IMR-90 (cell line): ENCODE measurements around the gene ZNF627. TPM values are rescaled to one million over a fixed set of nuclear protein-coding genes. Genes with fewer than 3 reads are reported as not detected.

Experiments
- ATAC-seq: fragments of 200-7000 bp; cut with Tn5 transposase; 2 replicates; pipeline ENCODE4 v1.9.1; 2020; ENCODE audit warnings: low read depth, mild to moderate bottlenecking, moderate library complexity
- BruUV-seq: library from RNA; stranded (reverse); fragments of 400-500 nt; replicated peaks from 2 replicates; lab custom pipeline; 2021; lab: Mats Ljungman, UMichigan
- CTCF ChIA-PET: fragments of 300-600 bp; formaldehyde crosslinking; extraction: SDS; loops from one replicate; lab custom pipeline; 2021; ENCODE audit warnings: antibody characterized with exemption; lab: Yijun Ruan, JAX
- POLR2A ChIA-PET: fragments of 300-600 bp; sonication (Branson Sonifier 250); formaldehyde crosslinking; loops from one replicate; lab custom pipeline; 2022; ENCODE audit warnings: antibody characterized with exemption; ENCODE audit not compliant: unreplicated experiment; lab: Charles Lee
- DNase-seq: peaks from one replicate; pipeline ENCODE4 v3.0.0; 2013
- H2AFZ ChIP-seq: replicated peaks from 2 replicates; pipeline ENCODE3; 2013; ENCODE audit warnings: low read length, mild to moderate bottlenecking; ENCODE audit not compliant: poor library complexity
- H2AK5ac ChIP-seq: 2 replicates; pipeline ENCODE4 v1.6.1; 2013; ENCODE audit warnings: low read depth, low read length, inconsistent platforms
- H2AK9ac ChIP-seq: replicated peaks from 2 replicates; pipeline ENCODE3; 2013; ENCODE audit warnings: mild to moderate bottlenecking, low read depth, low read length, moderate library complexity; ENCODE audit not compliant: poor library complexity
- H2BK120ac ChIP-seq: 2 replicates; pipeline ENCODE4 v1.6.1; 2013; ENCODE audit warnings: low read depth, low read length, inconsistent platforms
- H2BK15ac ChIP-seq: 3 replicates; pipeline ENCODE4 v1.6.1; 2013; ENCODE audit warnings: low read depth, low read length, inconsistent platforms
- H2BK20ac ChIP-seq: 2 replicates; pipeline ENCODE4 v1.6.1; 2013; ENCODE audit warnings: low read depth, mild to moderate bottlenecking, inconsistent platforms, low read length, moderate library complexity
- H2BK5ac ChIP-seq: 2 replicates; pipeline ENCODE4 v1.6.1; 2013; ENCODE audit warnings: mild to moderate bottlenecking, low read depth, low read length, inconsistent platforms; ENCODE audit not compliant: poor library complexity, severe bottlenecking
- H3K14ac ChIP-seq: replicated peaks from 2 replicates; pipeline ENCODE4 v1.6.1; 2013; ENCODE audit warnings: low read depth, low read length, inconsistent platforms
- H3K18ac ChIP-seq: 2 replicates; pipeline ENCODE4 v1.6.1; 2013; ENCODE audit warnings: low read depth, low read length, control low read depth
- H3K23ac ChIP-seq: 2 replicates; pipeline ENCODE4 v1.6.1; 2013; ENCODE audit warnings: low read depth, low read length, inconsistent platforms
- H3K27ac ChIP-seq: 2 replicates; pipeline ENCODE4 v1.5.1; 2013; ENCODE audit warnings: mild to moderate bottlenecking, control low read depth, low read length; ENCODE audit not compliant: insufficient read depth
- H3K27me3 ChIP-seq: 2 replicates; pipeline ENCODE4 v1.6.1; 2013; ENCODE audit warnings: low read length; ENCODE audit not compliant: control insufficient read depth, insufficient read depth
- H3K36me3 ChIP-seq: 2 replicates; pipeline ENCODE4 v1.6.1; 2013; ENCODE audit warnings: low read length, mixed read lengths; ENCODE audit not compliant: control insufficient read depth, insufficient read depth
- H3K4ac ChIP-seq: 2 replicates; pipeline ENCODE4 v1.6.1; 2013; ENCODE audit warnings: low read depth, low read length, inconsistent platforms
- H3K4me1 ChIP-seq: 2 replicates; pipeline ENCODE4 v1.6.1; 2013; ENCODE audit warnings: low read length, mixed read lengths; ENCODE audit not compliant: control insufficient read depth, insufficient read depth
- H3K4me2 ChIP-seq: 2 replicates; pipeline ENCODE4 v1.6.1; 2013; ENCODE audit warnings: low read depth, mild to moderate bottlenecking, control low read depth, low read length, moderate library complexity
- H3K4me3 ChIP-seq: 2 replicates; pipeline ENCODE4 v1.5.1; 2013; ENCODE audit warnings: low read depth, mild to moderate bottlenecking, control low read depth, low read length, moderate library complexity; ENCODE audit not compliant: insufficient read depth
- H3K56ac ChIP-seq: 2 replicates; pipeline ENCODE4 v1.6.1; 2013; ENCODE audit warnings: low read length, inconsistent platforms; ENCODE audit not compliant: insufficient read depth; ENCODE audit errors: extremely low read depth
- H3K79me1 ChIP-seq, 2 experiments: 2 replicates each; pipeline ENCODE4 v1.6.1; 2013; ENCODE audit warnings: low read length in 2 of 2, inconsistent platforms in 1 of 2, low read depth in 1 of 2
- H3K9ac ChIP-seq: 2 replicates; pipeline ENCODE4 v1.6.1; 2013; ENCODE audit warnings: low read depth, low read length, control low read depth
- H3K9me1 ChIP-seq: 2 replicates; pipeline ENCODE4 v1.6.1; 2013; ENCODE audit warnings: low read length, inconsistent platforms; ENCODE audit not compliant: insufficient read depth
- H3K9me3 ChIP-seq: 2 replicates; pipeline ENCODE4 v1.6.1; 2013; ENCODE audit warnings: low read length; ENCODE audit not compliant: control insufficient read depth, insufficient read depth
- H4K20me1 ChIP-seq: 2 replicates; pipeline ENCODE4 v1.6.1; 2013; ENCODE audit warnings: low read length, inconsistent platforms; ENCODE audit not compliant: insufficient read depth
- H4K5ac ChIP-seq: 2 replicates; pipeline ENCODE4 v1.6.1; 2013; ENCODE audit warnings: mild to moderate bottlenecking, low read depth, low read length, control low read depth
- H4K8ac ChIP-seq, 2 experiments: 2 replicates each; pipeline ENCODE4 v1.6.1; 2013; ENCODE audit warnings: low read depth in 2 of 2, low read length in 2 of 2, control low read depth in 1 of 2, inconsistent platforms in 1 of 2
- H4K91ac ChIP-seq: 2 replicates; pipeline ENCODE4 v1.6.1; 2013; ENCODE audit warnings: low read depth, low read length, inconsistent platforms; ENCODE audit not compliant: insufficient read depth
- BHLHE40 ChIP-seq: fragments of 150-350 bp; IDR thresholded peaks from 2 replicates; pipeline ENCODE4 v1.6.1; 2016; ENCODE audit warnings: mild to moderate bottlenecking, low read depth, low read length
- CEBPB ChIP-seq: IDR thresholded peaks from 2 replicates; pipeline ENCODE4 v1.6.1; 2012; ENCODE audit warnings: low read depth, low read length, improper control_type of control experiment
- CHD1 ChIP-seq: IDR thresholded peaks from 2 replicates; pipeline ENCODE4 v1.6.1; 2012; ENCODE audit warnings: low read depth, low read length, improper control_type of control experiment
- CTCF ChIP-seq: conservative IDR thresholded peaks from 2 replicates; pipeline ENCODE4 v1.5.1; 2012; ENCODE audit warnings: mild to moderate bottlenecking, low read depth, low read length, improper control_type of control experiment
- ELK1 ChIP-seq: fragments of 150-350 bp; IDR thresholded peaks from 2 replicates; pipeline ENCODE4 v1.6.1; 2016; ENCODE audit warnings: low read depth, mild to moderate bottlenecking, low read length, moderate library complexity, borderline replicate concordance
- FOS ChIP-seq: fragments of 150-350 bp; IDR thresholded peaks from 2 replicates; pipeline ENCODE4 v1.6.1; 2016; ENCODE audit warnings: low read depth, low read length
- MAFK ChIP-seq: IDR thresholded peaks from 2 replicates; pipeline ENCODE4 v1.6.1; 2012; ENCODE audit warnings: low read depth, low read length, improper control_type of control experiment
- MAZ ChIP-seq: IDR thresholded peaks from 2 replicates; pipeline ENCODE4 v1.6.1; 2012; ENCODE audit warnings: low read depth, mild to moderate bottlenecking, low read length, improper control_type of control experiment, moderate library complexity, borderline replicate concordance
- MXI1 ChIP-seq: IDR thresholded peaks from 2 replicates; pipeline ENCODE4 v1.6.1; 2012; ENCODE audit warnings: low read depth, mild to moderate bottlenecking, low read length, moderate library complexity, borderline replicate concordance
- NFE2L2 ChIP-seq: fragments of 150-350 bp; IDR thresholded peaks from 2 replicates; pipeline ENCODE4 v1.6.1; 2016; ENCODE audit warnings: low read depth, mild to moderate bottlenecking, low read length
- POLR2A ChIP-seq: IDR thresholded peaks from 2 replicates; pipeline ENCODE4 v1.6.1; 2012; ENCODE audit warnings: mild to moderate bottlenecking, low read depth, low read length
- RAD21 ChIP-seq: IDR thresholded peaks from 2 replicates; pipeline ENCODE4 v1.6.1; 2012; ENCODE audit warnings: low read length, improper control_type of control experiment
- RCOR1 ChIP-seq: IDR thresholded peaks from 2 replicates; pipeline ENCODE4 v1.6.1; 2012; ENCODE audit warnings: mild to moderate bottlenecking, low read length, improper control_type of control experiment; ENCODE audit not compliant: insufficient replicate concordance
- RFX5 ChIP-seq: IDR thresholded peaks from 2 replicates; pipeline ENCODE4 v1.8.0; 2012; ENCODE audit warnings: low read depth, mild to moderate bottlenecking, low read length, moderate library complexity
- SMC3 ChIP-seq: fragments of 150-350 bp; IDR thresholded peaks from 2 replicates; pipeline ENCODE4 v1.6.1; 2016; ENCODE audit warnings: low read depth, mild to moderate bottlenecking, antibody characterized with exemption, low read length, moderate library complexity
- USF2 ChIP-seq: fragments of 150-350 bp; IDR thresholded peaks from 2 replicates; pipeline ENCODE4 v1.6.1; 2017; ENCODE audit warnings: mild to moderate bottlenecking, antibody characterized with exemption, low read length, low read depth
- WGBS, 2 experiments: methylation state at CpG; one replicate each; pipeline versions ENCODE4 v1.1.5 to v1.1.7; 2013; ENCODE audit warnings: missing lambda C conversion rate in 2 of 2; ENCODE audit not compliant: insufficient read length in 1 of 2; ENCODE audit errors: extremely low coverage in 2 of 2; 5-methylcytosine and 5-hydroxymethylcytosine counted together
- dilution Hi-C: fragments of 300-500 bp; cut with HindIII; formaldehyde crosslinking; loops from one replicate; pipeline ENCODE4 v1.14.3; 2018; ENCODE audit warnings: low sequenced_read_pairs; ENCODE audit not compliant: unreplicated experiment
- in situ Hi-C: fragments of 300-500 bp; cut with MboI; formaldehyde crosslinking; loops from 3 replicates; pipeline ENCODE4 v1.14.3; 2019; ENCODE audit warnings: low sequenced_read_pairs, inconsistent platforms, mixed read lengths
- intact Hi-C: fragments of 100-400 bp; cut with micrococcal nuclease; formaldehyde crosslinking; loops from 2 replicates; pipeline ENCODE4 v1.10.0; 2022
- polyA plus RNA-seq, 3 experiments: library from polyadenylated mRNA; depleted of rRNA; stranded (reverse); fragments of >200 nt; gene quantifications; 2 replicates each; pipeline ENCODE4 v1.2.3, GENCODE V29; 2012; ENCODE audit warnings: low replicate concordance in 1 of 3
- total RNA-seq: library from RNA; depleted of rRNA; stranded (reverse); fragments of >200 nt; gene quantifications from 2 replicates; pipeline ENCODE4 v1.2.3, GENCODE V29; 2012

The ZNF627 gene
- total and polyA plus RNA-seq, 2 of the 4 experiments (the other 2 are of a cell fraction): 6.3 to 34.4 TPM

GRCh38 chr19:11574689-11575088 is 22.6 kb upstream of the ZNF627 start:
- H4K8ac ChIP-seq: no peak overlapping the region
- no peaks in the 10 kb centered on the region for H3K36me3 ChIP-seq
- no peak overlapping the region for H2BK120ac ChIP-seq
- dilution Hi-C loops (no loop called here), intact Hi-C loops (no loop called here), in situ Hi-C loops (no loop called here)
- H2BK15ac ChIP-seq: no peak overlapping the region
- no peak overlapping the region for H3K4me3 ChIP-seq
- H3K4ac ChIP-seq: no peak overlapping the region
- no peak overlapping the region for H4K5ac ChIP-seq
- H3K27ac ChIP-seq: no peak overlapping the region
- TF ChIP-seq BHLHE40 (no peak), CHD1 (no peak), MXI1 (no peak), USF2 (no peak), ELK1 (no peak), RFX5 (no peak), CEBPB (no peak), NFE2L2 (no peak), SMC3 (no peak), RAD21 (no peak), MAZ (no peak), FOS (no peak), POLR2A (no peak), RCOR1 (no peak), MAFK (no peak), CTCF (no peak)
- no peaks in the 10 kb centered on the region; the same call in 1 of the 2 replicates for H3K9me1 ChIP-seq
- no peak overlapping the region for H3K18ac ChIP-seq
- CTCF ChIA-PET: no interaction called here
- no peak overlapping the region for H3K56ac ChIP-seq
- H3K27me3 ChIP-seq: peaks cover 3% of the 10 kb centered on the region; the same call in 1 of the 2 replicates
- DNase-seq: no peak
- H3K14ac ChIP-seq: no peak overlapping the region
- no peak overlapping the region for H3K23ac ChIP-seq
- no peaks in the 10 kb centered on the region for H3K9me3 ChIP-seq
- no peak overlapping the region for H3K9ac ChIP-seq
- H4K91ac ChIP-seq: no peak overlapping the region
- no peaks in the 10 kb centered on the region for H4K20me1 ChIP-seq
- no TSS peak for BruUV-seq
- H3K4me1 ChIP-seq: peaks cover 4% of the 10 kb centered on the region
- no peaks in the 10 kb centered on the region for H3K79me1 ChIP-seq
- no peak overlapping the region for H2BK20ac ChIP-seq
- no peak overlapping the region for H2AK5ac ChIP-seq
- H2AFZ ChIP-seq: no peak overlapping the region
- 81% methylated on average over 5 of the region's 9 CpGs; no CpG with 5 or more reads in 1 of the 2 experiments for WGBS, 2 experiments
- no peak for ATAC-seq
- no peak overlapping the region for H2AK9ac ChIP-seq
- H2BK5ac ChIP-seq: no peak overlapping the region
- H3K4me2 ChIP-seq: no peak overlapping the region
- POLR2A ChIA-PET: no interaction called here
